ENCODE data around the gene LRMDA.
A peak's percentile ranks its signal among the peaks of the same experiment; 100 is the strongest.

Gene LRMDA

GRCh38 chr10:75593692-75594556 is 162.5 kb downstream of the LRMDA start:
- no peaks in the 10 kb centered on the region for H4K20me1 ChIP-seq (ENCODE audit: insufficient read depth, low read length, poor library complexity, severe bottlenecking)
- H2AFZ ChIP-seq (ENCODE audit: low read length), result no peak overlapping the region
- H3K36me3 ChIP-seq (ENCODE audit: insufficient read depth, low read length), result no peaks in the 10 kb centered on the region
- no peak overlapping the region for H3K4me2 ChIP-seq (ENCODE audit: low read depth, low read length, poor library complexity, severe bottlenecking)
- H3K9me2 ChIP-seq (replicated peaks; ENCODE audit: low read depth, low read length), result no peaks in the 10 kb centered on the region
- TF ChIP-seq EZH2phosphoT487 (IDR thresholded peaks at IDR 0.05; ENCODE audit: borderline replicate concordance), result no peak
- TF ChIP-seq, protein P1, sequence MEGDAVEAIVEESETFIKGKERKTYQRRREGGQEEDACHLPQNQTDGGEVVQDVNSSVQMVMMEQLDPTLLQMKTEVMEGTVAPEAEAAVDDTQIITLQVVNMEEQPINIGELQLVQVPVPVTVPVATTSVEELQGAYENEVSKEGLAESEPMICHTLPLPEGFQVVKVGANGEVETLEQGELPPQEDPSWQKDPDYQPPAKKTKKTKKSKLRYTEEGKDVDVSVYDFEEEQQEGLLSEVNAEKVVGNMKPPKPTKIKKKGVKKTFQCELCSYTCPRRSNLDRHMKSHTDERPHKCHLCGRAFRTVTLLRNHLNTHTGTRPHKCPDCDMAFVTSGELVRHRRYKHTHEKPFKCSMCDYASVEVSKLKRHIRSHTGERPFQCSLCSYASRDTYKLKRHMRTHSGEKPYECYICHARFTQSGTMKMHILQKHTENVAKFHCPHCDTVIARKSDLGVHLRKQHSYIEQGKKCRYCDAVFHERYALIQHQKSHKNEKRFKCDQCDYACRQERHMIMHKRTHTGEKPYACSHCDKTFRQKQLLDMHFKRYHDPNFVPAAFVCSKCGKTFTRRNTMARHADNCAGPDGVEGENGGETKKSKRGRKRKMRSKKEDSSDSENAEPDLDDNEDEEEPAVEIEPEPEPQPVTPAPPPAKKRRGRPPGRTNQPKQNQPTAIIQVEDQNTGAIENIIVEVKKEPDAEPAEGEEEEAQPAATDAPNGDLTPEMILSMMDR (conservative IDR thresholded peaks at IDR 0.05; ENCODE audit: low read length), result peak; percentile 65
- H3K4me3 ChIP-seq (ENCODE audit: low read length, poor library complexity, severe bottlenecking), result no peak overlapping the region
- H3K9me3 ChIP-seq (ENCODE audit: insufficient read depth, low read depth, low read length), result no peaks in the 10 kb centered on the region
- H3K4me1 ChIP-seq (ENCODE audit: insufficient read depth, low read length, poor library complexity, severe bottlenecking), result no peaks in the 10 kb centered on the region
- H3F3A ChIP-seq (ENCODE audit: low read depth), result no peaks in the 10 kb centered on the region
- no peak overlapping the region for H3K9ac ChIP-seq (ENCODE audit: low read depth, low read length, poor library complexity, severe bottlenecking)
- H3K79me2 ChIP-seq (ENCODE audit: insufficient read depth, low read length), result no peaks in the 10 kb centered on the region
- no peaks in the 10 kb centered on the region for H3K27me3 ChIP-seq (ENCODE audit: insufficient read depth, low read length, poor library complexity, severe bottlenecking)

DNA sequence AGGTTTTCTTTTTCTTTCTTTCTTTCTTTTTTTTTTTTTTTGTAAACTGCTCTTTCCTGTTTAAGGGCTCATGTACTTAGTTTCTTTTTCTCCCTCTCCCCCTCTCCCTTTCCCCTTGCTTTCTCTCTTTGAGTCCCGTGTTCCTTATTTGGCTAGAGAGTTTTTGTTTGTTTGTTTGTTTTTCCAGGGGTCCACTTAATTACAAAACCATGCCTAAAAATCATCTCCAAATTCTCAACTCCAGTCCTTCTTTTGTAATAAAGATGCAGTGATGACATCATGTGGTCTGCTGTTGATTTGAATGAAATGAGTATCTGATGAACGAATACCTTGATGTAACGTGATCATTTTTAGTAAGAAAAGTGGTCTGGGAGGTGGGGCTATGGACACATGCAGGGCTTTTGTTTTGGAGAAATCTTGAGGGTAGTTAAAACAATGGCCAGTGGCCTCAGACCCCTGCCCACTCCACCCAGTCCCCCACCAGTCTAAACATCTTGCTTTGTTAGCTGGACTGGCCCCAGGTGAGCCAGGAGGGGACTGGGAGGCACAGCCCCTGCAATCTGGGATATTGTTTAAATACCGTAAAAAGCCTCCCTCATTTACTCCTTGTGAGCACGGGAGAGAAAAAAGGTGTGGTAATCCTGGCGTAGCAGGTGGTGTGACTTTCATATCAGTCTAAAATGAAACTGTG is 165.7 kb downstream of the LRMDA start:
- no peak overlapping the region for H2AFZ ChIP-seq (ENCODE audit: low read length)

GRCh38 chr10:75597773-75598440 is 166.5 kb downstream of the LRMDA start:
- Histone ChIP-seq H3K4me3 (ENCODE audit: low read length, poor library complexity, severe bottlenecking) (no peak overlapping the region), H3K4me1 (ENCODE audit: insufficient read depth, low read length, poor library complexity, severe bottlenecking) (no peaks in the 10 kb centered on the region), H3F3A (ENCODE audit: low read depth) (no peaks in the 10 kb centered on the region), H2AFZ (ENCODE audit: low read length) (no peak overlapping the region), H3K9me2 (replicated peaks; ENCODE audit: low read depth, low read length) (no peaks in the 10 kb centered on the region), H3K79me2 (ENCODE audit: insufficient read depth, low read length) (no peaks in the 10 kb centered on the region), H3K27me3 (ENCODE audit: insufficient read depth, low read length, poor library complexity, severe bottlenecking) (no peaks in the 10 kb centered on the region), H4K20me1 (ENCODE audit: insufficient read depth, low read length, poor library complexity, severe bottlenecking) (no peaks in the 10 kb centered on the region), H3K9me3 (ENCODE audit: insufficient read depth, low read depth, low read length) (no peaks in the 10 kb centered on the region), H3K9ac (ENCODE audit: low read depth, low read length, poor library complexity, severe bottlenecking) (no peak overlapping the region), H3K4me2 (ENCODE audit: low read depth, low read length, poor library complexity, severe bottlenecking) (no peak overlapping the region), H3K36me3 (ENCODE audit: insufficient read depth, low read length) (no peaks in the 10 kb centered on the region)
- TF ChIP-seq EZH2phosphoT487 (IDR thresholded peaks at IDR 0.05; ENCODE audit: borderline replicate concordance), result no peak
- TF ChIP-seq, protein P1 (conservative IDR thresholded peaks at IDR 0.05; ENCODE audit: low read length), result no peak

More for the DNA sequence above, 165.7 kb downstream of the LRMDA start:
- Histone ChIP-seq H3K4me3 (ENCODE audit: low read length, poor library complexity, severe bottlenecking) (no peak overlapping the region), H3K9ac (ENCODE audit: low read depth, low read length, poor library complexity, severe bottlenecking) (no peak overlapping the region), H3K4me1 (ENCODE audit: insufficient read depth, low read length, poor library complexity, severe bottlenecking) (no peaks in the 10 kb centered on the region), H3K4me2 (ENCODE audit: low read depth, low read length, poor library complexity, severe bottlenecking) (no peak overlapping the region), H3K27me3 (ENCODE audit: insufficient read depth, low read length, poor library complexity, severe bottlenecking) (no peaks in the 10 kb centered on the region), H4K20me1 (ENCODE audit: insufficient read depth, low read length, poor library complexity, severe bottlenecking) (no peaks in the 10 kb centered on the region), H3K79me2 (ENCODE audit: insufficient read depth, low read length) (no peaks in the 10 kb centered on the region), H3K9me2 (replicated peaks; ENCODE audit: low read depth, low read length) (no peaks in the 10 kb centered on the region), H3K9me3 (ENCODE audit: insufficient read depth, low read depth, low read length) (no peaks in the 10 kb centered on the region), H3F3A (ENCODE audit: low read depth) (no peaks in the 10 kb centered on the region), H3K36me3 (ENCODE audit: insufficient read depth, low read length) (no peaks in the 10 kb centered on the region)
- TF ChIP-seq, protein P1 (conservative IDR thresholded peaks at IDR 0.05; ENCODE audit: low read length), result no peak
- no peak for TF ChIP-seq EZH2phosphoT487 (IDR thresholded peaks at IDR 0.05; ENCODE audit: borderline replicate concordance)

Measured in Loucy (cell line).